Common myeloid progenitor, CD34-positive (primary cell): ENCODE measurements around the gene ENO3.
"Not testable (repeated sequence)": the region's sequence is repeated elsewhere in the genome, so short reads cannot be mapped to it uniquely, and the experiment has no call there.

Experiments
- CTCF ChIA-PET: fragments of 350-600 bp; sonication (Branson Sonifier 250); formaldehyde crosslinking; loops from one replicate; lab custom pipeline; 2021; ENCODE audit warnings: antibody characterized with exemption; lab: Charles Lee
- POLR2A ChIA-PET: fragments of 350-600 bp; sonication (Branson Sonifier 250); formaldehyde crosslinking; loops from one replicate; lab custom pipeline; 2021; ENCODE audit warnings: antibody characterized with exemption; lab: Charles Lee
- DNase-seq, 3 donors: peaks; one replicate each; pipeline versions ENCODE4 v3.0.0 to v3.0.0-alpha.2; 2013
- H3K27ac ChIP-seq, 2 experiments: 1 replicate in 1 of 2; 2 replicates in 1 of 2; pipeline ENCODE4 v1.7.0; 2013; ENCODE audit warnings: inconsistent platforms in 2 of 2, low read length in 2 of 2, mild to moderate bottlenecking in 2 of 2, low read depth in 1 of 2, moderate library complexity in 1 of 2; ENCODE audit not compliant: severe bottlenecking in 2 of 2, insufficient read depth in 1 of 2, poor library complexity in 1 of 2
- H3K27me3 ChIP-seq, 5 experiments: replicated peaks in 2 of 5; 1 replicate in 3 of 5; 2 replicates in 2 of 5; pipeline versions ENCODE4 v1.6.1 to v1.7.0; 2013; ENCODE audit warnings: low read length in 4 of 5, mild to moderate bottlenecking in 2 of 5, moderate library complexity in 2 of 5, inconsistent platforms in 1 of 5; ENCODE audit not compliant: insufficient read depth in 5 of 5, control insufficient read depth in 4 of 5
- H3K36me3 ChIP-seq, 4 experiments: 1 replicate in 2 of 4; 2 replicates in 2 of 4; pipeline versions ENCODE4 v1.6.1 to v1.7.0; 2013; ENCODE audit warnings: low read length in 3 of 4, control low read depth in 1 of 4, mild to moderate bottlenecking in 1 of 4; ENCODE audit not compliant: control insufficient read depth in 4 of 4, insufficient read depth in 4 of 4
- H3K4me1 ChIP-seq, 4 experiments: 1 replicate in 3 of 4; 2 replicates in 1 of 4; pipeline versions ENCODE4 v1.6.1 to v1.7.1; 2013; ENCODE audit warnings: low read length in 3 of 4, mild to moderate bottlenecking in 3 of 4, control low read depth in 1 of 4, inconsistent platforms in 1 of 4, moderate library complexity in 1 of 4; ENCODE audit not compliant: control insufficient read depth in 4 of 4, insufficient read depth in 4 of 4; ENCODE audit errors: control extremely low read depth in 1 of 4
- H3K4me3 ChIP-seq, 7 experiments: 1 replicate in 4 of 7; 2 replicates in 3 of 7; pipeline versions ENCODE4 v1.5.1 to v1.7.0; 2013; ENCODE audit warnings: mild to moderate bottlenecking in 7 of 7, low read length in 6 of 7, moderate library complexity in 6 of 7, inconsistent platforms in 2 of 7, low read depth in 2 of 7, control low read depth in 1 of 7; ENCODE audit not compliant: insufficient read depth in 4 of 7, control insufficient read depth in 1 of 7; ENCODE audit errors: extremely low read depth in 1 of 7
- H3K9me3 ChIP-seq, 5 experiments: 1 replicate in 4 of 5; 2 replicates in 1 of 5; pipeline versions ENCODE4 v1.6.1 to v1.7.1; 2013; ENCODE audit warnings: low read length in 4 of 5, mild to moderate bottlenecking in 2 of 5, inconsistent platforms in 1 of 5, low read depth in 1 of 5, moderate library complexity in 1 of 5; ENCODE audit not compliant: control insufficient read depth in 4 of 5, insufficient read depth in 2 of 5; ENCODE audit errors: control extremely low read depth in 1 of 5
- WGBS: methylation state at CpG from one replicate; pipeline ENCODE4 v1.1.5; 2013; ENCODE audit not compliant: insufficient coverage; 5-methylcytosine and 5-hydroxymethylcytosine counted together

ENO3 gene

GRCh38 chr17:4926577-4927335, 24.2 kb upstream of the ENO3 start:
- H3K36me3 ChIP-seq, POLR2A ChIA-PET, H3K27me3 ChIP-seq, H3K9me3 ChIP-seq, H3K27ac ChIP-seq, H3K4me3 ChIP-seq, DNase-seq: not testable (repeated sequence)
- H3K4me1 ChIP-seq = peaks cover 0 to 11% (median 5%) of the 10 kb centered on the region in 4 experiments
- WGBS = 95% methylated on average over 20 of the region's 24 CpGs
- CTCF ChIA-PET = interaction anchor here (0.9 to 1.7 kb wide), 2 partner anchors 14 to 18 kb away, joined by 4 to 7 read pairs; no protein-coding TSS in a partner anchor

GRCh38 chr17:4928881-4929280, 22.0 kb upstream of the ENO3 start:
- no peak for DNase-seq
- no peaks in the 10 kb centered on the region for H3K9me3 ChIP-seq
- 96% methylated on average over 14 of the region's 18 CpGs for WGBS
- peaks cover 0 to 31% (median 22%) of the 10 kb centered on the region in 4 experiments for H3K4me1 ChIP-seq
- H3K4me3 ChIP-seq = no peak overlapping the region
- POLR2A ChIA-PET = no interaction called here
- H3K36me3 ChIP-seq = no peaks in the 10 kb centered on the region
- H3K27me3 ChIP-seq = no peaks in the 10 kb centered on the region
- no peak overlapping the region for H3K27ac ChIP-seq
- CTCF ChIA-PET = interaction anchor here (1.3 kb wide), 1 partner anchor 20 kb away, joined by 5 read pairs; no protein-coding TSS in a partner anchor

- Histone ChIP-seq H3K36me3 (peaks cover 0 to 12% (median 2%) of the 10 kb centered on the region in 4 experiments), H3K4me3 (peak within 1 kb of the TSS in 4 of 7 experiments; percentile 25 to 69 (median 54)), H3K27me3 (no peaks in the 10 kb centered on the region), H3K27ac (peak within 1 kb of the TSS; percentile 15 to 22), H3K9me3 (no peaks in the 10 kb centered on the region), H3K4me1 (peaks cover 0 to 51% (median 42%) of the 10 kb centered on the region in 4 experiments)
- DNase-seq = peak; percentile 36 to 63 (median 57)
- ChIA-PET CTCF (interaction anchor here (1.1 to 1.3 kb wide), 2 partner anchors 18 to 23 kb away, joined by 3 to 9 read pairs; no protein-coding TSS in a partner anchor), POLR2A (no interaction called here)
- WGBS = 44% methylated on average over 6 of the region's 14 CpGs
Measured at GRCh38 chr17:4931963-4932362, 19.0 kb upstream of the ENO3 start, which contains the start of gene GP1BA. GP1BA (plus strand) TSS chr17:4932277; CDS start chr17:4932605, 328 bp downstream.

GRCh38 chr17:4932756-4933155, 18.2 kb upstream of the ENO3 start:
- H3K27ac ChIP-seq = no peak overlapping the region
- H3K27me3 ChIP-seq = no peaks in the 10 kb centered on the region

GRCh38 chr17:4933646-4934045, 17.3 kb upstream of the ENO3 start:
- peaks cover 0 to 27% (median 11%) of the 10 kb centered on the region in 4 experiments for H3K36me3 ChIP-seq
- peak overlapping the region in 5 of 7 experiments; percentile 11 to 66 (median 54) for H3K4me3 ChIP-seq
- H3K27ac ChIP-seq = peak overlapping the region in 1 of 2 experiments; percentile 9
- H3K9me3 ChIP-seq = no peaks in the 10 kb centered on the region
- H3K4me1 ChIP-seq = peaks cover 0 to 67% (median 48%) of the 10 kb centered on the region in 4 experiments
- ChIA-PET CTCF (interaction anchor here (0.7 to 1.6 kb wide), 5 partner anchors 11 to 34 kb away, joined by 3 to 11 read pairs (median 4); partner anchors contain the start of genes CHRNE and SPAG7), POLR2A (interaction anchor here (1.5 kb wide), 1 partner anchor 15 kb away, joined by 4 read pairs; the partner anchor contains the start of gene PFN1)
- DNase-seq = no peak
- H3K27me3 ChIP-seq = no peaks in the 10 kb centered on the region
- 43% methylated on average over 7 of the region's 16 CpGs for WGBS

More at GRCh38 chr17:4932756-4933155, 18.2 kb upstream of the ENO3 start:
- no peaks in the 10 kb centered on the region for H3K9me3 ChIP-seq
- ChIA-PET CTCF (interaction anchor here (1.1 to 1.3 kb wide), 2 partner anchors 19 to 23 kb away, joined by 3 to 9 read pairs; no protein-coding TSS in a partner anchor), POLR2A (no interaction called here)
- 95% methylated on average over 12 of the region's 12 CpGs for WGBS
- H3K36me3 ChIP-seq = peaks cover 0 to 18% (median 8%) of the 10 kb centered on the region in 4 experiments
- H3K4me3 ChIP-seq = peak overlapping the region in 3 of 7 experiments; percentile 1 to 15 (median 5)
- H3K4me1 ChIP-seq = peaks cover 0 to 59% (median 43%) of the 10 kb centered on the region in 4 experiments
- no peak for DNase-seq

- ChIA-PET POLR2A (interaction anchor here (1.5 kb wide), 1 partner anchor 14 kb away, joined by 4 read pairs; the partner anchor contains the start of gene PFN1), CTCF (interaction anchor here (0.7 to 1.6 kb wide), 5 partner anchors 11 to 33 kb away, joined by 3 to 11 read pairs (median 4); partner anchors contain the start of genes CHRNE and SPAG7)
- H3K4me1 ChIP-seq = peaks cover 3 to 75% (median 55%) of the 10 kb centered on the region in 4 experiments
- H3K36me3 ChIP-seq = peaks cover 0 to 28% (median 11%) of the 10 kb centered on the region in 4 experiments
- peak; percentile 52 to 80 (median 73) for DNase-seq
- H3K27me3 ChIP-seq = no peaks in the 10 kb centered on the region
- no peaks in the 10 kb centered on the region for H3K9me3 ChIP-seq
- 9% methylated on average over 11 of the region's 14 CpGs for WGBS
- peak overlapping the region in 5 of 7 experiments; percentile 11 to 66 (median 54) for H3K4me3 ChIP-seq
- peak overlapping the region in 1 of 2 experiments; percentile 9 for H3K27ac ChIP-seq
Measured at GRCh38 chr17:4934173-4934979, 16.5 kb upstream of the ENO3 start.
